PC-3 (cell line): ENCODE data around the gene IPCEF1. TPM values are rescaled to one million over a fixed set of nuclear protein-coding genes. Genes with fewer than 3 reads are reported as not detected.
A peak's percentile ranks its signal among the peaks of the same experiment; 100 is the strongest.

Experiments used
- ATAC-seq: fragments of 200-7000 bp; cut with Tn5 transposase; 2 replicates; pipeline ENCODE4 v1.9.1; 2020; ENCODE audit warnings: mild to moderate bottlenecking, moderate library complexity
- Bru-seq: library from RNA; stranded (reverse); fragments of 400-500 nt; gene quantifications from one replicate; lab custom pipeline; 2021; lab: Mats Ljungman, UMichigan
- BruChase-seq, 2 experiments: library from RNA; stranded (reverse); fragments of 400-500 nt; gene quantifications; one replicate each; lab custom pipeline; 2021; lab: Mats Ljungman, UMichigan
- BruUV-seq: library from RNA; stranded (reverse); fragments of 400-500 nt; replicated peaks from 2 replicates; lab custom pipeline; 2021; lab: Mats Ljungman, UMichigan
- CTCF ChIA-PET: fragments of 300-600 bp; sonication (Branson Sonifier 250); formaldehyde crosslinking; loops from one replicate; lab custom pipeline; 2022; ENCODE audit warnings: antibody characterized with exemption; lab: Charles Lee
- POLR2A ChIA-PET: fragments of 300-600 bp; sonication (Branson Sonifier 250); formaldehyde crosslinking; loops from one replicate; lab custom pipeline; 2022; ENCODE audit warnings: antibody characterized with exemption; ENCODE audit not compliant: unreplicated experiment; lab: Charles Lee
- DNase-seq: peaks from one replicate; pipeline ENCODE4 v3.0.0-alpha.2; 2015
- H2AFZ ChIP-seq: fragments of 300-600 bp; sonication (generic); 2 replicates; pipeline ENCODE4 v1.6.0; 2016; ENCODE audit warnings: antibody characterized with exemption, low read length
- H3F3A ChIP-seq: fragments of 300-600 bp; sonication (generic); one replicate; pipeline ENCODE4 v1.6.0; 2017; ENCODE audit warnings: antibody characterized with exemption, low read length, control low read depth, mild to moderate bottlenecking; ENCODE audit not compliant: unreplicated experiment
- H3K27ac ChIP-seq: fragments of 300-600 bp; sonication (generic); 2 replicates; pipeline ENCODE4 v1.5.1; 2016; ENCODE audit warnings: mild to moderate bottlenecking, low read length
- H3K27me3 ChIP-seq: fragments of 300-600 bp; sonication (generic); 2 replicates; pipeline ENCODE4 v1.6.1; 2016; ENCODE audit warnings: low read length, mixed read lengths
- H3K36me3 ChIP-seq: fragments of 300-600 bp; sonication (generic); 2 replicates; pipeline ENCODE4 v1.6.1; 2016; ENCODE audit warnings: low read depth, mixed run types, low read length, mixed read lengths
- H3K4me1 ChIP-seq: fragments of 300-600 bp; sonication (generic); 2 replicates; pipeline ENCODE4 v1.5.1; 2016; ENCODE audit warnings: low read length; ENCODE audit not compliant: insufficient read depth
- H3K4me2 ChIP-seq: fragments of 300-600 bp; sonication (generic); 2 replicates; pipeline ENCODE4 v1.6.0; 2016; ENCODE audit warnings: low read length
- H3K4me3 ChIP-seq: fragments of 300-600 bp; sonication (generic); 2 replicates; pipeline ENCODE4 v1.5.1; 2016; ENCODE audit warnings: mild to moderate bottlenecking, low read length, mixed read lengths
- H3K79me2 ChIP-seq: fragments of 300-600 bp; sonication (generic); 2 replicates; pipeline ENCODE4 v1.6.1; 2017; ENCODE audit warnings: low read length, mixed read lengths
- H3K9ac ChIP-seq: fragments of 300-600 bp; sonication (generic); 2 replicates; pipeline ENCODE4 v1.6.0; 2016; ENCODE audit warnings: mild to moderate bottlenecking, low read length
- H3K9me2 ChIP-seq: fragments of 300-600 bp; sonication (generic); replicated peaks from 2 replicates; pipeline ENCODE4 v1.6.1; 2016; ENCODE audit warnings: mixed run types, low read length, mixed read lengths
- H3K9me3 ChIP-seq: fragments of 300-600 bp; sonication (generic); 2 replicates; pipeline ENCODE4 v1.6.1; 2016; ENCODE audit warnings: low read length, mixed read lengths
- H4K20me1 ChIP-seq: fragments of 300-600 bp; sonication (generic); 2 replicates; pipeline ENCODE4 v1.6.1; 2016; ENCODE audit warnings: low read length, mixed read lengths
- EZH2 ChIP-seq: fragments of 300-600 bp; sonication (generic); IDR thresholded peaks from one replicate; pipeline ENCODE4 v1.6.1; 2017; ENCODE audit warnings: antibody characterized with exemption, mild to moderate bottlenecking, low read length; ENCODE audit not compliant: unreplicated experiment
- EZH2phosphoT487 ChIP-seq: fragments of 300-600 bp; sonication (generic); IDR thresholded peaks from 2 replicates; pipeline ENCODE4 v1.6.1; 2018; ENCODE audit warnings: mild to moderate bottlenecking, antibody characterized with exemption, low read length, borderline replicate concordance
- intact Hi-C: fragments of 100-400 bp; cut with micrococcal nuclease; formaldehyde crosslinking; loops from 2 replicates; pipeline ENCODE4 v1.9.0; 2023
- long read RNA-seq: library from polyadenylated mRNA; unstranded; transcript quantifications from one replicate; pipeline ENCODE4 v2.0.0, GENCODE V29; 2021; ENCODE audit not compliant: unreplicated experiment
- total RNA-seq: library from RNA; depleted of rRNA; stranded (reverse); fragments of >200 nt; gene quantifications from 2 replicates; pipeline ENCODE4 v1.2.3, GENCODE V29; 2014; rRNA removed
- TF ChIP-seq, protein P1 (sequence below): fragments of 300-600 bp; sonication (generic); conservative IDR thresholded peaks from 2 replicates; pipeline ENCODE4 v1.5.1; 2017; ENCODE audit warnings: antibody characterized with exemption, low read depth, mild to moderate bottlenecking, low read length

IPCEF1 gene, protein sequence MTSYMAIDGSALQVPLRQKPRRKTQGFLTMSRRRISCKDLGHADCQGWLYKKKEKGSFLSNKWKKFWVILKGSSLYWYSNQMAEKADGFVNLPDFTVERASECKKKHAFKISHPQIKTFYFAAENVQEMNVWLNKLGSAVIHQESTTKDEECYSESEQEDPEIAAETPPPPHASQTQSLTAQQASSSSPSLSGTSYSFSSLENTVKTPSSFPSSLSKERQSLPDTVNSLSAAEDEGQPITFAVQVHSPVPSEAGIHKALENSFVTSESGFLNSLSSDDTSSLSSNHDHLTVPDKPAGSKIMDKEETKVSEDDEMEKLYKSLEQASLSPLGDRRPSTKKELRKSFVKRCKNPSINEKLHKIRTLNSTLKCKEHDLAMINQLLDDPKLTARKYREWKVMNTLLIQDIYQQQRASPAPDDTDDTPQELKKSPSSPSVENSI
- total RNA-seq, result 0.12 and 0.29 TPM in 2 replicates
- percentile 9 among the genes with signal in this experiment for Bru-seq, nascent RNA
- percentile 16 among the genes with signal in this experiment for BruChase-seq, experiment 1, labeled RNA remaining after a 6-hour chase
- BruChase-seq, experiment 2, labeled RNA remaining after a 2-hour chase, result percentile 25 among the genes with signal in this experiment
- long read RNA-seq, partial matches to known transcripts, result 0 of 1 reads
- long read RNA-seq, other reads (novel, unspliced or antisense), result 1 of 1 reads

DNA sequence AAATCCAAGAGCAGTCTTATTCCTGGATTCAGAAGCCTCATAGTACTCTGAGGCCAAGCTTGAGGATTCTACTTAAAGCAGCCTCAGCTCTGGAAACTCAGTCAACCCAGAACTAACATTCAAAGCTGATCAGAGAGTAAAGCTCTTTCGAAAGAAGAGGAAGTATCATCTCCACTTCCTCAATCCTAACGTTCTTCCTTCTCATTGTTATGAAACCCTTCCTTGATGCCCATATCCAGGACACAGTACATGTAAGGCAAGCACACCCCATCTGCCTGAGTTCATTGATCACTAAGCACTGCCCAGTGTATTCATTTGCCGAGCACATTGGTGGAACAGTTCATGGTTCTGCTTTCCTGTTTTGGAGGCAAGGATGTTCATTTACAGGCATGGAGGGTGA is at the start of gene IPCEF1:
TSS of gene IPCEF1 (minus strand) at position 114 of the 400 bp plus-strand sequence. CDS start 90,856 bp downstream, outside the sequence.
- Histone ChIP-seq H3K4me3 (no peak within 1 kb of the TSS), H3K27ac (no peak within 1 kb of the TSS), H3K27me3 (no peaks in the 10 kb centered on the region), H2AFZ (no peak within 1 kb of the TSS), H3F3A (no peaks in the 10 kb centered on the region), H3K9me3 (no peaks in the 10 kb centered on the region), H3K4me2 (no peak within 1 kb of the TSS), H3K9ac (no peak within 1 kb of the TSS), H3K9me2 (no peaks in the 10 kb centered on the region), H3K36me3 (no peaks in the 10 kb centered on the region), H4K20me1 (no peaks in the 10 kb centered on the region), H3K4me1 (no peaks in the 10 kb centered on the region), H3K79me2 (no peaks in the 10 kb centered on the region)
- DNase-seq (no peak), ATAC-seq (no peak)
- TF ChIP-seq EZH2phosphoT487 (no peak), EZH2 (no peak)
- TF ChIP-seq, protein P1, sequence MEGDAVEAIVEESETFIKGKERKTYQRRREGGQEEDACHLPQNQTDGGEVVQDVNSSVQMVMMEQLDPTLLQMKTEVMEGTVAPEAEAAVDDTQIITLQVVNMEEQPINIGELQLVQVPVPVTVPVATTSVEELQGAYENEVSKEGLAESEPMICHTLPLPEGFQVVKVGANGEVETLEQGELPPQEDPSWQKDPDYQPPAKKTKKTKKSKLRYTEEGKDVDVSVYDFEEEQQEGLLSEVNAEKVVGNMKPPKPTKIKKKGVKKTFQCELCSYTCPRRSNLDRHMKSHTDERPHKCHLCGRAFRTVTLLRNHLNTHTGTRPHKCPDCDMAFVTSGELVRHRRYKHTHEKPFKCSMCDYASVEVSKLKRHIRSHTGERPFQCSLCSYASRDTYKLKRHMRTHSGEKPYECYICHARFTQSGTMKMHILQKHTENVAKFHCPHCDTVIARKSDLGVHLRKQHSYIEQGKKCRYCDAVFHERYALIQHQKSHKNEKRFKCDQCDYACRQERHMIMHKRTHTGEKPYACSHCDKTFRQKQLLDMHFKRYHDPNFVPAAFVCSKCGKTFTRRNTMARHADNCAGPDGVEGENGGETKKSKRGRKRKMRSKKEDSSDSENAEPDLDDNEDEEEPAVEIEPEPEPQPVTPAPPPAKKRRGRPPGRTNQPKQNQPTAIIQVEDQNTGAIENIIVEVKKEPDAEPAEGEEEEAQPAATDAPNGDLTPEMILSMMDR, result no peak
- ChIA-PET CTCF (no interaction called here), POLR2A (no interaction called here)
- intact Hi-C loops, result no loop called here
- BruUV-seq, result no TSS peak

DNA sequence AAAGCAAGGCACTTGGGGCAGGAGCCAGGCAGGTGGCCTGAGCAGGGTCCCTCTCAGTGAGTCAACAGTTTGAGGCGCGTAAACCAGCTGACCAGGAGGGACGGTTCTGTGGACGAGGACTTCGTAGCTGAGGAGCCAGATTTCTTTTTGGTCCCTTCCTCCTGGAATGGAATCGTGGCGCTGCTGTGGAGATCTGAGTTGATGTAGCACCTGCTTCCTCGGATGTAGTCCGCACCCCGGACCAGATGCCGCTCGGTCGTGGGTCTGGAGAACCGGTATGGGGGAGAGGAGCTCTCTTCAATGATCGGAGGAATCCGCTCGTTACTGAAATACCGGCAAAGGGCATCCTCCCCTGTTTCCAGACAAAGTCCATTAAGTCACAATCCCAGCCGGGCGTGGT is 49.7 kb upstream of the IPCEF1 start:
- TF ChIP-seq, protein P1, result no peak
- TF ChIP-seq EZH2 (no peak), EZH2phosphoT487 (no peak)
- CTCF ChIA-PET, result no interaction called here
- Histone ChIP-seq H3K79me2 (no peaks in the 10 kb centered on the region), H2AFZ (no peak overlapping the region), H3K9me2 (no peaks in the 10 kb centered on the region), H3K27me3 (no peaks in the 10 kb centered on the region), H3K9ac (no peak overlapping the region), H4K20me1 (no peaks in the 10 kb centered on the region), H3K4me1 (peaks cover 32% of the 10 kb centered on the region), H3K4me2 (no peak overlapping the region), H3K9me3 (no peaks in the 10 kb centered on the region), H3K36me3 (0 out of 2 replicates have a peak, but pooled peaks cover 2% of the 10 kb centered on the region), H3K27ac (no peak overlapping the region), H3K4me3 (no peak overlapping the region), H3F3A (peaks cover 5% of the 10 kb centered on the region)
- BruUV-seq, result no TSS peak
- POLR2A ChIA-PET, result no interaction called here
- ATAC-seq (no peak), DNase-seq (no peak)
- intact Hi-C loops, result no loop called here
